ENCODE results near the gene ABLIM1. TPM values are rescaled to one million over a fixed set of nuclear protein-coding genes. Genes with fewer than 3 reads are reported as not detected.

Gene ABLIM1
- total and polyA plus RNA-seq, 8 donors: 52.7 to 195 (median 65.5) TPM

GRCh38 chr10:114626841-114627240 is 31.2 kb downstream of the ABLIM1 start:
- Histone ChIP-seq H3K4me3 (no peak overlapping the region), H3K27ac (no peak overlapping the region), H3K27me3 (peaks cover 0 to 19% of the 10 kb centered on the region in 2 donors), H3K36me3 (no peaks in the 10 kb centered on the region), H3K4me1 (peaks cover 10 to 26% of the 10 kb centered on the region in 2 donors), H3K9me3 (no peaks in the 10 kb centered on the region)
- ATAC-seq (no peak), DNase-seq (no peak)
- TF ChIP-seq, protein P1, sequence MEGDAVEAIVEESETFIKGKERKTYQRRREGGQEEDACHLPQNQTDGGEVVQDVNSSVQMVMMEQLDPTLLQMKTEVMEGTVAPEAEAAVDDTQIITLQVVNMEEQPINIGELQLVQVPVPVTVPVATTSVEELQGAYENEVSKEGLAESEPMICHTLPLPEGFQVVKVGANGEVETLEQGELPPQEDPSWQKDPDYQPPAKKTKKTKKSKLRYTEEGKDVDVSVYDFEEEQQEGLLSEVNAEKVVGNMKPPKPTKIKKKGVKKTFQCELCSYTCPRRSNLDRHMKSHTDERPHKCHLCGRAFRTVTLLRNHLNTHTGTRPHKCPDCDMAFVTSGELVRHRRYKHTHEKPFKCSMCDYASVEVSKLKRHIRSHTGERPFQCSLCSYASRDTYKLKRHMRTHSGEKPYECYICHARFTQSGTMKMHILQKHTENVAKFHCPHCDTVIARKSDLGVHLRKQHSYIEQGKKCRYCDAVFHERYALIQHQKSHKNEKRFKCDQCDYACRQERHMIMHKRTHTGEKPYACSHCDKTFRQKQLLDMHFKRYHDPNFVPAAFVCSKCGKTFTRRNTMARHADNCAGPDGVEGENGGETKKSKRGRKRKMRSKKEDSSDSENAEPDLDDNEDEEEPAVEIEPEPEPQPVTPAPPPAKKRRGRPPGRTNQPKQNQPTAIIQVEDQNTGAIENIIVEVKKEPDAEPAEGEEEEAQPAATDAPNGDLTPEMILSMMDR (IDR thresholded peaks at IDR 0.05): no peak
- intact Hi-C loops (cut with DNase I): no loop called here

DNA sequence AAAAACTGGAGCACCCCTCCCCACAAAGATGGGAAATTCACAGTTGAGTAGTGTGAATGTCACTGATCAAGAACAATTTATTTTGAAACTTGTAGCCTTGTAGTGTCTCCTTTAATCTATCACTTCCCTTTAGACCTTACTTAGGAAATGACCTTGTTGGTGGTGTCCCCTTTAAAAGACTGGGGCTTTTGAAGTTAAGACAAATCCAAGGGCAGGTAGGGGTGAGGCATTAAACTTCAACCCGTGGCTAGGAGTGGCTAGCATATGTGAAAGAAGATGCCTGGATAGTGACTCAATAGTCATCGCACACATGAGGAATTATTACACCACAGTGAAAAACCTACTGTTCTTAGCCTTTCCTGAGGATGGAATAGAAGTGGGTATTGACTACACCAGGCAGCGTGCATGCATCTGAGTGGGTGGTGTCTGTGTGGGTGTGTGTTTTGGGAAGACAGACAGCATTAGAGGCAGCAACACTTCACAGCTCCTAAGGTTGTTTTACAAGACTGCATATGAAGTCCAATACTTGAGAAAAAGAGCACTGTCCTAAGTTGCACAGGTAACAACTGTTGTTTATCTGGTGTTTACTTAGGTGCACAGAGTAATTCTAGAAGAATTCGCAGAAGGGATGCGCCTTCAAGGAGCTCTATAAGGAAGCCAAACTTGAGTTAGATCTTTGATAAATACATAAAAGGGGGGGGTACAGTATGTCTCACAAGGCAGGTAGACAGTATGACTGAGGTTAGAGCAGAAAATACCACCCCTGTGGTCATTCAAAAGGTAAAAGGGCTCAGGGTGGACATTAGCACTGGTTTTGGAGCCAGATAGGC is 32.9 kb downstream of the ABLIM1 start:
- TF ChIP-seq, protein P1 (IDR thresholded peaks at IDR 0.05): no peak
- H3K4me3 ChIP-seq: no peak overlapping the region
- H3K27me3 ChIP-seq: peaks cover 0 to 2% of the 10 kb centered on the region in 2 donors
- ATAC-seq (no peak), DNase-seq (no peak)
- H3K9me3 ChIP-seq: no peaks in the 10 kb centered on the region
- intact Hi-C loops (cut with DNase I): no loop called here
- peaks cover 10% of the 10 kb centered on the region in 2 donors for H3K4me1 ChIP-seq
- H3K27ac ChIP-seq: peak overlapping the region in 1 of 2 donors; percentile 28
- no peaks in the 10 kb centered on the region for H3K36me3 ChIP-seq

DNA sequence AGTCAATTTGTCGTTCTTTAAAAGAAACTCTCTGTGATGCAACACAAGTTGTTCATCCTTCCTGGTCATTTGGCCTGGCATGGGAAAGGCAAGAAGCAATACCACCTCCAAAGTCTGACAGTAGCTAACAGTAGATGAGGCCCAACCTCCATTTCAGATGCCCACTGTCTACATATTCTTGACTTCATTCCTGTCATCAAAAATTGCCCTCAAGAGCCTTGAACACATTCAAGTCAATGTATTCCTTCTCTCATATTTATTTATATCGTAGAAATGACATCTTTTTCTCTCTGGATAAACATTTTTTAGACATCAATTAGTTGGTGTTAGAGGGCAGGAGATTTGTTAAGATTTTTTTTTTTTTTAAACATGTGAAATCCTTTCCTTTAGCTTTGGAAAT is 33.7 kb downstream of the ABLIM1 start:
- Histone ChIP-seq H3K4me3 (no peak overlapping the region), H3K9me3 (no peaks in the 10 kb centered on the region), H3K27me3 (no peaks in the 10 kb centered on the region), H3K36me3 (no peaks in the 10 kb centered on the region), H3K27ac (peak overlapping the region; percentile 28 to 64), H3K4me1 (peaks cover 8 to 10% of the 10 kb centered on the region in 2 donors)
- DNase-seq (no peak), ATAC-seq (no peak)
- intact Hi-C loops (cut with DNase I): no loop called here
- TF ChIP-seq, protein P1 (IDR thresholded peaks at IDR 0.05): no peak

DNA sequence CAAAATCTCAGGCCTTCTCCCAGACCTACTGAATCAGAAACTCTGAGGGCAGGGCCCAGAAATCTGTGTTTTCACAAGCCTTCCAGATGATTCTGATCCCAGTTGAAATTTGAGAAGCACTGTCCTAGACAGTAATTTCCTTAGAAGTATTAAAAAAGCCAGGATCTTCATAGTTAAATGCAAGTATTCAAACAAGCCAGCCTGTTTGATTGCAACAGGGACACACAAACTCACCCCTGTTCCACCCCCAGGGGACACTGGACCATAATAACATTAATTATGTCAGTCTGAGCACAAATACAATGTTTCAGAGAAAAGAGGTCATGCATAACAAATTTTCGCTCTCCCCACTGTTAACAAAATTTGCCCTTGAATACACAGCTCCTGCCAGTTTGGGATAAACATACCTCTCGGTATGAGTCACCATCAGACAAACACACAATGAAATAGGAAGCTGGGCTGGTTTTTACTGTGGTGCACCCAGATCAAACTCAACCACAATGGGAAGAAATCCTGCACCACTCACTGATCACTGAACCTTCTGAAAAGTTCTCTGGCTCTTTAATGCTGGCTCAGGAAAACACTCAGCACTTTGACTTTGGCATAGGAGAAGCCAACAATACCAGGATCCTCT is 34.3 kb downstream of the ABLIM1 start:
- intact Hi-C loops (cut with DNase I): no loop called here
- Histone ChIP-seq H3K4me3 (no peak overlapping the region), H3K9me3 (no peaks in the 10 kb centered on the region), H3K4me1 (peaks cover 8 to 10% of the 10 kb centered on the region in 2 donors), H3K36me3 (no peaks in the 10 kb centered on the region), H3K27ac (peak overlapping the region; percentile 28 to 64), H3K27me3 (no peaks in the 10 kb centered on the region)
- TF ChIP-seq, protein P1 (IDR thresholded peaks at IDR 0.05): no peak
- no peak for DNase-seq
- peak; percentile 94 for ATAC-seq

- H3K27ac ChIP-seq: peak overlapping the region; percentile 28 to 64
- TF ChIP-seq, protein P1 (IDR thresholded peaks at IDR 0.05): no peak
Measured at GRCh38 chr10:114623155-114623554, 34.9 kb downstream of the ABLIM1 start.

More at GRCh38 chr10:114623155-114623554, 34.9 kb downstream of the ABLIM1 start:
- Histone ChIP-seq H3K4me1 (peaks cover 8 to 10% of the 10 kb centered on the region in 2 donors), H3K27me3 (no peaks in the 10 kb centered on the region), H3K4me3 (no peak overlapping the region), H3K36me3 (no peaks in the 10 kb centered on the region), H3K9me3 (no peaks in the 10 kb centered on the region)
- ATAC-seq: no peak
- intact Hi-C loops (cut with DNase I): no loop called here
- DNase-seq: no peak

All from left lung (tissue), 10 donors.